Lower leg skin (tissue), 4 donors: ENCODE measurements around the gene MTMR12. TPM values are rescaled to one million over a fixed set of nuclear protein-coding genes. Genes with fewer than 3 reads are reported as not detected.
"Not testable (repeated sequence)": the region's sequence is repeated elsewhere in the genome, so short reads cannot be mapped to it uniquely, and the experiment has no call there.

Source experiments
- DNase-seq, 2 donors: peaks; one replicate each; pipeline ENCODE4 v3.0.0-alpha.2; 2019; ENCODE audit warnings: low spot score in 2 of 2
- H3K4me3 ChIP-seq: fragments of 200-600 bp; sonication (generic); 2 replicates; pipeline ENCODE4 v1.5.1; 2017; ENCODE audit warnings: mild to moderate bottlenecking, low read depth; ENCODE audit not compliant: poor library complexity, severe bottlenecking
- CTCF ChIP-seq, 3 donors: fragments of 450-650 bp; IDR thresholded peaks; one replicate each; pipeline ENCODE4 v1.5.1; 2016; ENCODE audit warnings: antibody characterized with exemption in 3 of 3, mild to moderate bottlenecking in 3 of 3, moderate library complexity in 2 of 3
- POLR2A ChIP-seq, 2 donors: fragments of 450-650 bp; IDR thresholded peaks; one replicate each; pipeline ENCODE4 v1.6.1; 2016 to 2017; ENCODE audit warnings: antibody characterized with exemption in 2 of 2, mild to moderate bottlenecking in 1 of 2, moderate library complexity in 1 of 2
- WGBS, 2 donors: methylation state at CpG; one replicate each; pipeline ENCODE4 v1.1.5; 2018; 5-methylcytosine and 5-hydroxymethylcytosine counted together
- intact Hi-C: fragments of 100-400 bp; cut with DNase I; formaldehyde crosslinking; loops from one replicate; pipeline ENCODE4 v1.15.0; 2023; ENCODE audit warnings: low total_unique reads
- total RNA-seq, 4 donors: library from RNA; depleted of rRNA; stranded (reverse); fragments of >200 nt; gene quantifications; one replicate each; pipeline ENCODE4 v1.1.0, GENCODE V29; 2016

Gene MTMR12
- total RNA-seq, 4 donors from 2014 or later: 23.1 to 36.2 (median 33.4) TPM

- 75 to 86% methylated on average over 5 to 7 of the region's 7 CpGs for WGBS, 2 donors
- no peak for DNase-seq
- H3K4me3 ChIP-seq: no peak overlapping the region
- intact Hi-C loops: no loop called here
- TF ChIP-seq POLR2A (IDR thresholded peaks at IDR 0.05): no peak
- TF ChIP-seq CTCF (IDR thresholded peaks at IDR 0.05): no peak
Observed at GRCh38 chr5:32317041-32317440, 4.3 kb upstream of the MTMR12 start.

- TF ChIP-seq CTCF (IDR thresholded peaks at IDR 0.05) (no peak), POLR2A (IDR thresholded peaks at IDR 0.05) (no peak)
- peak in 1 of 2 donors; percentile 26 for DNase-seq
- H3K4me3 ChIP-seq: no peak overlapping the region
- intact Hi-C loops: no loop called here
- 81 to 83% methylated on average over 8 of the region's 8 CpGs for WGBS, 2 donors
Observed at GRCh38 chr5:32315221-32316014, 2.7 kb upstream of the MTMR12 start.

GRCh38 chr5:32314658-32315057 is 1.9 kb upstream of the MTMR12 start:
- TF ChIP-seq CTCF (IDR thresholded peaks at IDR 0.05) (no peak), POLR2A (IDR thresholded peaks at IDR 0.05) (no peak)
- intact Hi-C loops: no loop called here
- no peak for DNase-seq
- no peak overlapping the region for H3K4me3 ChIP-seq
- 81 to 85% methylated on average over 5 of the region's 5 CpGs for WGBS, 2 donors

GRCh38 chr5:32314152-32314488 is 1.4 kb upstream of the MTMR12 start:
- H3K4me3 ChIP-seq, DNase-seq, intact Hi-C loops: not testable (repeated sequence)
- 86 to 90% methylated on average over 10 of the region's 10 CpGs for WGBS, 2 donors

GRCh38 chr5:32312197-32312594 is 543 bp downstream of the MTMR12 start:
- H3K4me3 ChIP-seq: peak overlapping the region; percentile 98
- 0% methylated on average over 13 to 34 of the region's 34 CpGs for WGBS, 2 donors
- intact Hi-C loops: no loop called here
- TF ChIP-seq CTCF (IDR thresholded peaks at IDR 0.05): no peak
- TF ChIP-seq POLR2A (IDR thresholded peaks at IDR 0.05): no peak
- peak in 1 of 2 donors; percentile 94 for DNase-seq

- intact Hi-C loops: no loop called here
- no peak for TF ChIP-seq POLR2A (IDR thresholded peaks at IDR 0.05)
- TF ChIP-seq CTCF (IDR thresholded peaks at IDR 0.05): no peak
- 21 to 26% methylated on average over 16 of the region's 16 CpGs for WGBS, 2 donors
- no peak for DNase-seq
- peak overlapping the region; percentile 98 for H3K4me3 ChIP-seq
Observed at GRCh38 chr5:32311404-32312196, 1.1 kb downstream of the MTMR12 start.
